GM13977 (cell line): Measurements from ENCODE around the gene TUBB.

Source experiments
- DNase-seq: peaks from one replicate; pipeline ENCODE4 v3.0.0; 2012; ENCODE audit warnings: low spot score
- CTCF ChIP-seq: IDR thresholded peaks from 2 replicates; pipeline ENCODE4 v1.5.1; 2012; ENCODE audit warnings: mild to moderate bottlenecking, control low read depth; ENCODE audit not compliant: insufficient read depth; ENCODE audit errors: extremely low read depth, missing control alignments
- in situ Hi-C: fragments of 300-500 bp; cut with MboI; formaldehyde crosslinking; loops from one replicate; pipeline ENCODE4 v1.12.0; 2022; ENCODE audit warnings: low sequenced_read_pairs, low pct_unique_long_range_greater_than_20kb, mixed read lengths, inconsistent platforms; ENCODE audit not compliant: unreplicated experiment

TUBB gene

GRCh38 chr6:30684386-30685156 lies 35.6 kb upstream of the TUBB start:
- TF ChIP-seq CTCF, result no peak
- peak; percentile 58 for DNase-seq
- in situ Hi-C loops, result loop anchor here (5.0 kb wide), 1 partner anchor 43 kb away; no protein-coding TSS in a partner anchor

- peak; percentile 44 for DNase-seq
- peak; percentile 44 for TF ChIP-seq CTCF
- in situ Hi-C loops, result no loop called here
These were observed 34.8 kb upstream of the TUBB start for GRCh38 chr6:30685157-30686008.

GRCh38 chr6:30686009-30686907 lies 33.9 kb upstream of the TUBB start, which contains the start of gene PPP1R18:
PPP1R18 (minus strand) TSS chr6:30686645; CDS start chr6:30686018, 627 bp downstream.
- in situ Hi-C loops, result no loop called here
- peak; percentile 75 for DNase-seq
- TF ChIP-seq CTCF, result no peak

GRCh38 chr6:30686908-30687658 lies 33.1 kb upstream of the TUBB start:
- no peak for TF ChIP-seq CTCF
- peak; percentile 88 for DNase-seq
- in situ Hi-C loops, result no loop called here

GRCh38 chr6:30687659-30688431 lies 32.3 kb upstream of the TUBB start:
- in situ Hi-C loops, result no loop called here
- no peak for TF ChIP-seq CTCF
- DNase-seq, result no peak
